ENCODE measurements around the gene DGCR8.

The DGCR8 gene

GRCh38 chr22:20055654-20056053, 24.4 kb upstream of the DGCR8 start:
- Histone ChIP-seq H3K9me3 (ENCODE audit: low read depth, low read length) (no peaks in the 10 kb centered on the region), H3K4me3 (no peak overlapping the region), H3K27ac (no peak overlapping the region), H3K9ac (ENCODE audit: insufficient read length) (no peak overlapping the region), H3K36me3 (ENCODE audit: insufficient read depth, low read length) (no peaks in the 10 kb centered on the region)
- TF ChIP-seq EZH2 (IDR thresholded peaks at IDR 0.05) (no peak), FOXP2 (optimal IDR thresholded peaks at IDR 0.05; ENCODE audit: control extremely low read depth, extremely low read length, insufficient read depth) (no peak), POLR2AphosphoS5 (IDR thresholded peaks at IDR 0.05; ENCODE audit: borderline replicate concordance, low read depth, low read length) (no peak)
- no peak for DNase-seq (ENCODE audit: low read depth, low spot score)

- TF ChIP-seq POLR2AphosphoS5 (IDR thresholded peaks at IDR 0.05; ENCODE audit: borderline replicate concordance, low read depth, low read length): no peak
- H3K36me3 ChIP-seq (ENCODE audit: insufficient read depth, low read length): no peaks in the 10 kb centered on the region
- no peak overlapping the region for H3K4me3 ChIP-seq
- no peaks in the 10 kb centered on the region for H3K9me3 ChIP-seq (ENCODE audit: low read depth, low read length)
- no peak overlapping the region for H3K9ac ChIP-seq (ENCODE audit: insufficient read length)
- DNase-seq (ENCODE audit: low read depth, low spot score): no peak
- H3K27ac ChIP-seq: no peak overlapping the region
These were observed 23.9 kb upstream of the DGCR8 start for GRCh38 chr22:20056161-20056560.

GRCh38 chr22:20056696-20057386, 23.2 kb upstream of the DGCR8 start:
- Histone ChIP-seq H3K9me3 (ENCODE audit: low read depth, low read length) (no peaks in the 10 kb centered on the region), H3K36me3 (ENCODE audit: insufficient read depth, low read length) (no peaks in the 10 kb centered on the region), H3K4me3 (no peak overlapping the region), H3K9ac (ENCODE audit: insufficient read length) (no peak overlapping the region), H3K27ac (no peak overlapping the region)
- no peak for DNase-seq (ENCODE audit: low read depth, low spot score)
- no peak for TF ChIP-seq FOXP2 (optimal IDR thresholded peaks at IDR 0.05; ENCODE audit: control extremely low read depth, extremely low read length, insufficient read depth)
- TF ChIP-seq EZH2 (IDR thresholded peaks at IDR 0.05): no peak
- TF ChIP-seq POLR2AphosphoS5 (IDR thresholded peaks at IDR 0.05; ENCODE audit: borderline replicate concordance, low read depth, low read length): no peak

- Histone ChIP-seq H3K9ac (ENCODE audit: insufficient read length) (no peak overlapping the region), H3K27ac (no peak overlapping the region), H3K36me3 (ENCODE audit: insufficient read depth, low read length) (no peaks in the 10 kb centered on the region), H3K4me3 (no peak overlapping the region), H3K9me3 (ENCODE audit: low read depth, low read length) (no peaks in the 10 kb centered on the region)
- DNase-seq (ENCODE audit: low read depth, low spot score): no peak
- TF ChIP-seq FOXP2 (optimal IDR thresholded peaks at IDR 0.05; ENCODE audit: control extremely low read depth, extremely low read length, insufficient read depth): no peak
- TF ChIP-seq POLR2AphosphoS5 (IDR thresholded peaks at IDR 0.05; ENCODE audit: borderline replicate concordance, low read depth, low read length): no peak
These were observed 22.3 kb upstream of the DGCR8 start for GRCh38 chr22:20057596-20058268.

- Histone ChIP-seq H3K27ac (no peak overlapping the region), H3K36me3 (ENCODE audit: insufficient read depth, low read length) (no peaks in the 10 kb centered on the region), H3K9ac (ENCODE audit: insufficient read length) (no peak overlapping the region), H3K9me3 (ENCODE audit: low read depth, low read length) (no peaks in the 10 kb centered on the region), H3K4me3 (no peak overlapping the region)
- DNase-seq (ENCODE audit: low read depth, low spot score): no peak
- TF ChIP-seq POLR2AphosphoS5 (IDR thresholded peaks at IDR 0.05; ENCODE audit: borderline replicate concordance, low read depth, low read length) (no peak), FOXP2 (optimal IDR thresholded peaks at IDR 0.05; ENCODE audit: control extremely low read depth, extremely low read length, insufficient read depth) (no peak), EZH2 (IDR thresholded peaks at IDR 0.05) (no peak)
These were observed 20.9 kb upstream of the DGCR8 start for GRCh38 chr22:20058989-20059770.

- Histone ChIP-seq H3K27ac (no peak overlapping the region), H3K4me3 (no peak overlapping the region), H3K9me3 (ENCODE audit: low read depth, low read length) (no peaks in the 10 kb centered on the region), H3K9ac (ENCODE audit: insufficient read length) (no peak overlapping the region), H3K36me3 (ENCODE audit: insufficient read depth, low read length) (no peaks in the 10 kb centered on the region)
- DNase-seq (ENCODE audit: low read depth, low spot score): no peak
- TF ChIP-seq FOXP2 (optimal IDR thresholded peaks at IDR 0.05; ENCODE audit: control extremely low read depth, extremely low read length, insufficient read depth) (no peak), EZH2 (IDR thresholded peaks at IDR 0.05) (no peak)
These were observed 19.2 kb upstream of the DGCR8 start for GRCh38 chr22:20060700-20061480.

GRCh38 chr22:20061481-20061861, 18.6 kb upstream of the DGCR8 start:
- TF ChIP-seq POLR2AphosphoS5 (IDR thresholded peaks at IDR 0.05; ENCODE audit: borderline replicate concordance, low read depth, low read length): no peak
- no peak for TF ChIP-seq EZH2 (IDR thresholded peaks at IDR 0.05)
- TF ChIP-seq FOXP2 (optimal IDR thresholded peaks at IDR 0.05; ENCODE audit: control extremely low read depth, extremely low read length, insufficient read depth): no peak
- H3K36me3 ChIP-seq (ENCODE audit: insufficient read depth, low read length): no peaks in the 10 kb centered on the region
- H3K9ac ChIP-seq (ENCODE audit: insufficient read length): no peak overlapping the region
- H3K4me3 ChIP-seq: no peak overlapping the region
- no peak overlapping the region for H3K27ac ChIP-seq
- no peaks in the 10 kb centered on the region for H3K9me3 ChIP-seq (ENCODE audit: low read depth, low read length)
- no peak for DNase-seq (ENCODE audit: low read depth, low spot score)
